Activated naive CD4-positive, alpha-beta T cell treated with anti-CD3 and anti-CD28 coated beads, Interleukin-2, amount 50 U/mL, for 72 hours (primary cell): Measurements from ENCODE around the gene CUBN. TPM values are rescaled to one million over a fixed set of nuclear protein-coding genes. Genes with fewer than 3 reads are reported as not detected.

Source experiments
- ATAC-seq, 2 donors: fragments of 150-1000 bp; cut with Tn5 transposase; 2 replicates each; pipeline ENCODE4 v1.10.0; 2021; ENCODE audit warnings: mild to moderate bottlenecking in 2 of 2, moderate library complexity in 2 of 2
- DNase-seq, 2 donors: peaks; one replicate each; pipeline ENCODE4 v3.0.0; 2021 to 2022; ENCODE audit warnings: low spot score in 2 of 2
- H3K27ac Mint-ChIP-seq, 2 donors: one replicate each; pipeline ENCODE4 v1.8.0; 2022; ENCODE audit warnings: mild to moderate bottlenecking in 2 of 2, mixed read lengths in 2 of 2
- H3K36me3 Mint-ChIP-seq, 2 donors: one replicate each; pipeline ENCODE4 v1.8.0; 2022; ENCODE audit warnings: mixed read lengths in 2 of 2
- H3K9me3 Mint-ChIP-seq, 2 donors: one replicate each; pipeline ENCODE4 v1.8.0; 2022; ENCODE audit warnings: mixed read lengths in 2 of 2
- total RNA-seq, 2 donors: library from RNA; stranded (reverse); gene quantifications; one replicate each; pipeline ENCODE4 v1.2.3, GENCODE V29; 2022

CUBN gene
- total RNA-seq, 2 donors from 2014 or later, result 0.32 to 1.1 TPM

GRCh38 chr10:16986406-16987205, 143.0 kb downstream of the CUBN start:
- Mint-ChIP-seq H3K9me3 (no peaks in the 10 kb centered on the region), H3K27ac (peak overlapping the region in 1 of 2 donors; percentile 72), H3K36me3 (no peaks in the 10 kb centered on the region)
- DNase-seq, result no peak
- ATAC-seq, result no peak

DNA sequence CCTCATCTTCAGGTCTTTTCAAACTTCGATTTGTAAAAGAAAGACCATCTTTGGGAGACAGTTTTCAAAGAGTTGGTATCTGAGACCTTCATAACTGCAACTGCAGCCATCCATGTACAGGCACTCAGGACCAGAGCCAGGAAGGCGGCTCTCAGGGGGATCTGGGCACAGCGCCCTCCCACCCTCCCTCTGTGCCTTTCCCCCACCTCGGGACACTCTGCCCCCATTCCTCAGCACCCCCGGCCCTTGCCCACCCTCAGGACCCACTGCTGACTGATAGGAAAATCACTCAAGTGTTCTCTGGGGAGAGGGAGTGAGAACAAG, 143.6 kb downstream of the CUBN start:
- DNase-seq, result no peak
- no peaks in the 10 kb centered on the region for H3K9me3 Mint-ChIP-seq
- no peak overlapping the region for H3K27ac Mint-ChIP-seq
- H3K36me3 Mint-ChIP-seq, result no peaks in the 10 kb centered on the region
- ATAC-seq, result no peak

- no peak for ATAC-seq
- Mint-ChIP-seq H3K9me3 (no peaks in the 10 kb centered on the region), H3K36me3 (no peaks in the 10 kb centered on the region), H3K27ac (no peak overlapping the region)
- no peak for DNase-seq
Measured at GRCh38 chr10:16984242-16984641, 145.4 kb downstream of the CUBN start.

- H3K27ac Mint-ChIP-seq, result peak overlapping the region in 1 of 2 donors; percentile 69
Measured at GRCh38 chr10:16976803-16977202, 152.8 kb downstream of the CUBN start.

DNA sequence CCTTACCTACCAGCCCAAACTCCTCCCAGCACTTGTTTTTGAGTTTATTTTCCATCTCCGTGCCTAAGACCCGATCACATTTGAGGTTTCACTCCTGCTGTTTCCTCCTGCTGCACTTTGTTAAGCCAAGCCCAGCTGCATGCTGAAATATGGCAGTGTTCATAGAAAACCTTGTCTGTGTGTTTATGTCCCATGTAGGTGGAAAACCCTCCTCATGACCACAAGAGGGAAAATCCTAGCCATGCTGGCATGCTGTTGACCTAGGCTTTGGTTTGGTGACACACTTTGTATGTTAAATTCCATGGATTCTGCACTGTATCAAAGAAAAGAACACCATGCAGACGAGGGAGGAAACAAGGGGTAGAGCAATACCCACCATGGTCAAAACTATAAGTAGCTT, 154.4 kb downstream of the CUBN start:
- DNase-seq (no peak), ATAC-seq (peak in 1 of 2 donors; percentile 40)
- no peak overlapping the region for H3K27ac Mint-ChIP-seq
- H3K9me3 Mint-ChIP-seq, result peaks cover 0 to 5% of the 10 kb centered on the region in 2 donors
- peaks cover 0 to 4% of the 10 kb centered on the region in 2 donors for H3K36me3 Mint-ChIP-seq

More at GRCh38 chr10:16976803-16977202, 152.8 kb downstream of the CUBN start:
- ATAC-seq (peak in 1 of 2 donors; percentile 80), DNase-seq (no peak)
- Mint-ChIP-seq H3K36me3 (peaks cover 0 to 4% of the 10 kb centered on the region in 2 donors), H3K9me3 (peaks cover 0 to 5% of the 10 kb centered on the region in 2 donors)

GRCh38 chr10:16968416-16969041, 161.1 kb downstream of the CUBN start:
- Mint-ChIP-seq H3K27ac (no peak overlapping the region), H3K9me3 (no peaks in the 10 kb centered on the region), H3K36me3 (no peaks in the 10 kb centered on the region)

GRCh38 chr10:16967866-16968415, 161.7 kb downstream of the CUBN start:
- ATAC-seq (no peak), DNase-seq (no peak)
- Mint-ChIP-seq H3K27ac (peak overlapping the region in 1 of 2 donors; percentile 81), H3K9me3 (no peaks in the 10 kb centered on the region), H3K36me3 (no peaks in the 10 kb centered on the region)

More at GRCh38 chr10:16968416-16969041, 161.1 kb downstream of the CUBN start:
- ATAC-seq (no peak), DNase-seq (no peak)

- DNase-seq (peak in 1 of 2 donors; percentile 10), ATAC-seq (peak; percentile 60 to 88)
- Mint-ChIP-seq H3K27ac (peak overlapping the region in 1 of 2 donors; percentile 81), H3K36me3 (no peaks in the 10 kb centered on the region), H3K9me3 (no peaks in the 10 kb centered on the region)
Measured at GRCh38 chr10:16966991-16967865, 162.4 kb downstream of the CUBN start.

DNA sequence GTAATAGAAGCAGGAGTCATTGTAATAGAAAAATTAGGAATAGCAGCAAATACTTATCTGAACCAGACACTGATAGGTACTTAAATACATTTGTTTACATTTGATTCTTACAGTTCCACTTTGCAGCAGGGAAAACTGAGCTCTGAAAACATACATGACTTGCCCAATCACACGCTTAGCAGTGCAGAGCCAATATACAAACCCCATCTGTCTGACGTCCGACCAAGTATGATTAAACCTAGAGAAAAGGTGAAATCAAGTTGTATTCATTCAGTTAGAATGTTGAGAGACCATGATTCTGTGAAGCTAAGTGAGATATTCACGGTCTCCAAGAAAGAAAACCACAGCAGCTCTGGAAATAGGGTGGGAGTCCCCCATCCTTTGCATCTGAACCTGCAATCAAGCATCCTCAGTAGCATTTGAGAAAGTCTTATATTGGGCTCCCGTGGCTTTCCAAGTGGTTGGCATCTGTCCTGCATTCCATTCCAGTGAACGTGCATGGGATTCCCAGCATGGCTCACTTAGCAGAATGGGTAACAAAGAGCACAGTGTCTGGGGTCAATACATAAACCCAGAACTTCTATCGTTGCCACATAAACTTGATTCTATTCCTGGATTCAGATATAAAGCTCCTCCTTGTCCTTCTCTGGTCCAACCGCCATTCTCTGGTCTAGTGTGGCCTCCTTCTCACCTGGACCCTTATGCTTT, 163.7 kb downstream of the CUBN start:
- Mint-ChIP-seq H3K27ac (no peak overlapping the region), H3K36me3 (no peaks in the 10 kb centered on the region), H3K9me3 (no peaks in the 10 kb centered on the region)
- ATAC-seq, result no peak
- DNase-seq, result no peak

- no peaks in the 10 kb centered on the region for H3K9me3 Mint-ChIP-seq
- no peaks in the 10 kb centered on the region for H3K36me3 Mint-ChIP-seq
- ATAC-seq (no peak), DNase-seq (no peak)
- no peak overlapping the region for H3K27ac Mint-ChIP-seq
Measured at GRCh38 chr10:16965344-16965616, 164.3 kb downstream of the CUBN start.

DNA sequence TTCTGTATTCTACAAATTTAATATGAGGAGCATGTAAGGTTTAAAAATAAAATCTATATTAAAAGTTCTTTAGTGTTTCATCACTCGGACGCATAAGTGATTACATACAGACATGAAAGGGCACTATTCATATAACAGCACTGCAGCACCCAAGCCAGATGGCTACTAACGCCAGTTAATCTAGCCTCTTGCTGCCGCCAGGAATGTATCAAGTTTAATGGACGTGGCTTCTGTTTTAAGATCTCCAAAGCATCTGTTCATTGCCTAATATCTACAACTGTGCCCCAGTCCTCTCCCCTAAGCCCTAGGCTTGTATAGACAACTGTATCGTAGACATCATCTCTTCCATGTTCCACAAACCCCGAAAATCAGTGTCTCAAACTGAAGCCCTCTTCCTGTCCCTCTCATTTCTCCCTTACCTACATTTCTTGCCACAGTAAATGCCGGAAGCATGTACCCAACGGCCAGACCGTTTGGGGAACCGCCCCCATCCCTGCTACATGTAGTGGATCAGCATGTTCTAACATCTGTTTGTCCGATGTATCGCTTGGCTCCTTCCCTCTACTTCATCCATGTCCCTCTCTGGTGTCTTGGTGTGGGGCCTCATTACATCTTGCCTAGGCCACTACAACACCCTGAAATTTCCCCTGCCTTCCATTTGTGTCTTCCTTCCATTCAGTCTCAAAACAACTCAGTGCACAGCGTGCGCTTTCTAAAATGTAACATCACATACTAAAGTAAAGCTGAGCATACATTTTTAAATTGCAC, 164.9 kb downstream of the CUBN start:
- H3K36me3 Mint-ChIP-seq, result no peaks in the 10 kb centered on the region
- DNase-seq (no peak), ATAC-seq (no peak)
- no peaks in the 10 kb centered on the region for H3K9me3 Mint-ChIP-seq
- H3K27ac Mint-ChIP-seq, result no peak overlapping the region

- DNase-seq, result no peak
- Mint-ChIP-seq H3K27ac (no peak overlapping the region), H3K9me3 (no peaks in the 10 kb centered on the region), H3K36me3 (no peaks in the 10 kb centered on the region)
- ATAC-seq, result no peak
Measured at GRCh38 chr10:16960551-16960950, 169.1 kb downstream of the CUBN start.

DNA sequence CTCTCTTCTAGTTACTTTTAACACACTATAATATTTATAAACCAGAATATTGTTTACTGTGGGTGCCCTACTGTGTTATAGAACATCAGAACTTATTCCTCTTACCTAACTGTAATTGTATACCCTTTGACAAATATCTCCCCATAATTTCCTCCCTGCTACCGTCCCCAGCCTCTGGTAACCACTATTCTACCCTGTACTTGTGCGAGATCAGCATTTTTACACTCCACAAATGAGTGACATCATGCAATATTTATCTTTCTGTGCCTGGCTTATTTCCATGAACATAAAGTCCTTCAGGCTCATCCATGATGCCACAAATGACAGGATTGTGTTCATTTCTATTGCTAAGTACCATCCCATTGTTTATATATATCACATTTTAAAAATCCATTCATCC, 172.6 kb downstream of the CUBN start:
- Mint-ChIP-seq H3K36me3 (no peaks in the 10 kb centered on the region), H3K27ac (no peak overlapping the region), H3K9me3 (no peaks in the 10 kb centered on the region)
- DNase-seq (no peak), ATAC-seq (no peak)

GRCh38 chr10:16954280-16955030, 175.2 kb downstream of the CUBN start:
- DNase-seq (no peak), ATAC-seq (no peak)
- no peaks in the 10 kb centered on the region for H3K9me3 Mint-ChIP-seq
- H3K36me3 Mint-ChIP-seq, result no peaks in the 10 kb centered on the region
- H3K27ac Mint-ChIP-seq, result no peak overlapping the region

DNA sequence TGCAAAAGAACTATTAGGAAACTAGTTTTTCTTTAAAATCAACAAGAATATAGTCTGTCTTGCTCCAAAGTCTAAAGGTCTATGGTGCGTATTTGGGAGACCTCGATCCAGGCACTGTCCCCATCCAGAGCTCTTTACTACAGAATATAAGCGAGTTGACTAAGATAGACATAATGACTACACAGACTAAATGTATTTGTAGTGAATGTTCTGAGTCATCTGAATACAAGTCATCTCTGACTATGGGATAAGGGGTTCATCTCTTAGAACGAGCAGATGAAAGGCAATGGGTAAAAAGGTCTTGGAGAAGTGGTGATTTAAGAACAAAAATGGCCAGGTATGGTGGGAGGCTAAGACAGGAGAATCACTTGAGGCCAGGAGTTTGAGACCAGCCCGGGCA, 176.3 kb downstream of the CUBN start:
- peak; percentile 13 to 72 for ATAC-seq
- no peak for DNase-seq
- Mint-ChIP-seq H3K9me3 (no peaks in the 10 kb centered on the region), H3K27ac (no peak overlapping the region), H3K36me3 (no peaks in the 10 kb centered on the region)
